Measurements from ENCODE around the gene VPS37B.

- TF ChIP-seq EZH2 (IDR thresholded peaks at IDR 0.05; ENCODE audit: borderline replicate concordance) (no peak), CTCF (IDR thresholded peaks at IDR 0.05; ENCODE audit: poor library complexity) (no peak), EZH2phosphoT487 (IDR thresholded peaks at IDR 0.05; ENCODE audit: low read depth, severe bottlenecking, unreplicated experiment) (no peak)
Observed at GRCh38 chr12:122918827-122919226, 22.9 kb upstream of the VPS37B start.

Data from hepatocyte (in vitro differentiated cells).